CD4-positive, alpha-beta T cell treated with Interleukin-1 beta for 1 hour (primary cell): ENCODE measurements around the gene SMAD5.
A peak's percentile ranks its signal among the peaks of the same experiment; 100 is the strongest.

Experiments
- DNase-seq, 2 donors: peaks; one replicate each; pipeline ENCODE4 v3.0.0-alpha.2; 2020 to 2022

SMAD5 gene

DNA sequence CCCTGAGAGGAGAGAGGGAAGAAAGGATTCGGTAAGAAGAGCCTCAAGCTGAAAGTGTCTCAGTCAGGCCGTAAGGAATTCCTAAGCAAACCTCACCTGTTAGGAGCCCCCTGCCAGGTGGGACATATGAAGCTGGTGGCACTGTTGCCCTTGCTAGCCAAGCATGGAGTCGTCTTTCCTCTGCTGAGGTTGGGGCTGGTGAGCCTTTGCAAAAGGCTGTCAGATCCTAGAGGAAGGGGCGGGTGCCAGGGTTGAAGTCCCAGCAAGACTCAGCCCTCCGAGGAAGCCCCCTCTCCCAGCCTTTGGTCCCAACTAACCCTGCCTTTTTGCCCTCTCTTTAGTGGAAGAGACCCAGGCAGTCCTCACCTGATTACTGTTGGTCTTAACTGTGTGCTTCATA, 65.8 kb downstream of the SMAD5 start:
- no peak for DNase-seq

DNA sequence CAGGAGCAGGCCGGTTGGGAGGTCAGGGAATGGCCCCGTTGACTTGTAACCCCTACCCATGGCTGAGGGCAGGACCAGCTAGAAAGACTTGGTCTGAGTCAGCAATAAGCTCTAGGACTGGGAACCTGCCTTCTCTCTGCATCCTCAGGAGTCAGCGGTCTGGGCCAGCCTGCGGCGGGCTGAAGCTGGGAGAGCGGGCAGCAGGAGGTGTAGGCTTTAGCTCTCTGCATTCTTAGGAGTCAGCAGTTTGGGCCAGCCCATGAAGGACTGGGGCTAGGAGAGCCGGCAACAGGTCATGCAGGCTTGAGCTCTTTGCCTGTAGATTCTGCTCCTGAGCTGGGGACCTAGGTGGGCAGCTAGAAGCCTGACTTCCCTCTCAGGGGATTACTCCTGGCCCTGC, 66.8 kb downstream of the SMAD5 start:
- no peak for DNase-seq

DNA sequence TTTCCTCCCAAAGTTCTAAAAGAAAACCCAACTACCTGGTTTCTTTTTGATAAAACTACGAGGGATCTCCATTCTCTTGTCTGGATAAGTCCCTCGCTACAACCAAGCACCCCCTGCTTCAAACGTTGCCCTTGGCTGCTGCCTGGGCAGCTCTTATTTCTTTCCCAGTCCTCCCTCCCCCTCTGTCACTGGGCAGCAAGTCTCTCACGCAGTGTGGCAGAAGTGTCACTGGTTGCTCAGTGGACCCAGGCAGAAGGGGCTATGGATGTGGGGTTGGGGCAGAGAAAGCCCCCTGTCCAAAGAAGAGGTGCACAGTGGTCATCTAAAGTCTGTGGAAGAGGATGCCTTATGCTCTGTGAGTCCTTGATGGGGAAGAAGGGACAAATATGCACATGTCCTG, 67.5 kb downstream of the SMAD5 start:
- DNase-seq = no peak

DNA sequence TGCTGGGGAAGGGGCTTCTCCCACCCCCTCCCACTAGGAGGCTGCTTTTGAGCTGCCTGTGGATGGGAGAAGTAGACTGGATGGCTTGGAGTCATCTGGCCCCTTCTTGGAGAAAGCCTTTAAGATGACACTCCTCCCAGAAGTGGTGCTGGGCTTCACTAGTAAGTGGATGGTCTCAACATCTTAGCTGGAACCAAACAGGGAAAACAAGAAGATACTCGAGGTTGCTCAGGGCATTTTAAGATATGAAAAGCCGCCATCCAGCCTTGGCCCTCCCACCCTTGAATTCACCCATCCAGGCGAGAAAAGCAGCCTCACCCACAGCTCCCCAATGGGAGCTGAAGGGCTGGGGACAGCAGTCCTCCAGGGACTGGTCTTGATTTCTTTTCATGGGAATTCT, 68.1 kb downstream of the SMAD5 start:
- DNase-seq = no peak

DNA sequence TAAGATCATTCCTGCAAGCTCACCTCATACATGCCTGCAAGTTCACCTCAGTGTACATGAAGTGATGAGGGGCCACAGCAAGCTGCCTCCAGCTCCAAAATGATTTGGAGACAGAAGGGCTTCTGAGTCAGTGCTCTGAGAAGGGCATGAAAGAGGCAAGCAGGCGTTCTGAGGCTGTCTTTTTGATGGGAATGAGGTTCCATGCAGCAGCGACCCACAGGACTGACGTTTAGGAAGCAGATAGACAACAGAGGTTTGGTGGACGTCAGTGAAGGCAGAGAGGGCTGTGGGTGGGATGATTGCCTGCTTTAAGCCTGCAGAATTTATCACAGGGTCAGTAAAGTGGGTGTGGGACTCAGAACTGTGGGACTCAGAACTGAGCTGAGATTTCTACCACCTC, 69.2 kb downstream of the SMAD5 start:
- no peak for DNase-seq

DNA sequence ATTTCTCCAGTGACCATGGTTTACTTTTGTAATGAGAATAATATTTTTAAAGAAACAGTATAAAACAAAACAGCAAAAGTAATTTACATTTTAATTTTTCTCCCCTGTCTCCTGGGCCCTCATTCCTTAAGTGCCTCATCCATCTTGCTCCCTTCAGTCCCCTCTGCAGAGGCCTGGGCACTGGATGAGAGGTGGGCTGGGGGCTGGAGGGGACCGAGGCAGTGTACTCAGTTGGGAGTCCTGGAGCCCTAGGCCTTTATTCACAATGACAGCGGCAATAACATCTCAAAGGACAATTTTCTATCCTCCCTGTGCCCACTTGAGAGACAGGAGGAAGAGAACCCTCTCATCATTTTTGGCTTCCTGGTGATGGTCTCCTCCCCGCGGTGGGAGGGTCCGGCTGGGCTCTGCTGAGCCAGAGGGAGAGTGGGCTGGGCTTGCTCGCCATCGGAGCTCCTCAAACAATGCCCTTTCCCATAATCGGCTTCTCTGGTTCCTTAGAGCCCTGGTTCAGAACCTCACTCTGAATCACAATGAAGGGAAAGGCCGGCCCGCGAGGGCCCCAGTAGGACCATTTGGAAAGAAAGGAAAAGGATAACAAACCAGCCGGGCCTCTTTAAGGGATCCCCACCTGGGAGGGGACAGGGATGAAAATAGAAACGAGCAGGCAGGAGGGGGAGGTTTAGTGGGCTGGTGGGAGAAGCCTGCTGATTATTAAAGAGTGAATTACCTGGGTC, 70.0 kb downstream of the SMAD5 start:
- DNase-seq = no peak

DNA sequence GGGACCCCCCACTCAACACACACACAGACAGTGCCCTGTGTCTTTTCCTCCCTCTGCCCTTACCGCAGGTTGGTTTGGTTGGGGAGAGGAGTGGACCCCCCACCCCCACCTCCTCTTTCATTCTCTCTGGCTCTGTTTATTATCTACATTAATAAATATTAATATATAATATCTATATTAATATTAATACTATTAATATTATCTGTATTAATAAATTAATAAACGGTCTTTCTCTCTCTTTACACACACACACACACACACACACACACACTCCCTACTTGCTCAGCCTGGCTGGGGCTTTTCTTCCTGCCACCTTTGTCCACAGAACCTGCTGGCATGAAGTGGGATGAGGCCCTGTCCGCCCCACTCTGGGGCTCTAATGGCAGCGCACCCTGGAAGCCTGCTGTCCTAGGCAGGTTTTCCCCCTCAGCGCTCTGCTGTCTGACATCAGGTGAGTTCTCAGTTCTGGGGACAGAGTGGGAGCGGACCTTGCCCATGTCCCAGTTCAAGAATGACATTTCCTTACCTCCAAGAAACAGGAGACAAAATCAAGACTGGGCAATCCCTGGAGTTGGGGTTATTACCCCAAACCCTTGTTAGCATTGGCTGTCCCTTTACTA, 70.8 kb downstream of the SMAD5 start:
- no peak for DNase-seq

DNA sequence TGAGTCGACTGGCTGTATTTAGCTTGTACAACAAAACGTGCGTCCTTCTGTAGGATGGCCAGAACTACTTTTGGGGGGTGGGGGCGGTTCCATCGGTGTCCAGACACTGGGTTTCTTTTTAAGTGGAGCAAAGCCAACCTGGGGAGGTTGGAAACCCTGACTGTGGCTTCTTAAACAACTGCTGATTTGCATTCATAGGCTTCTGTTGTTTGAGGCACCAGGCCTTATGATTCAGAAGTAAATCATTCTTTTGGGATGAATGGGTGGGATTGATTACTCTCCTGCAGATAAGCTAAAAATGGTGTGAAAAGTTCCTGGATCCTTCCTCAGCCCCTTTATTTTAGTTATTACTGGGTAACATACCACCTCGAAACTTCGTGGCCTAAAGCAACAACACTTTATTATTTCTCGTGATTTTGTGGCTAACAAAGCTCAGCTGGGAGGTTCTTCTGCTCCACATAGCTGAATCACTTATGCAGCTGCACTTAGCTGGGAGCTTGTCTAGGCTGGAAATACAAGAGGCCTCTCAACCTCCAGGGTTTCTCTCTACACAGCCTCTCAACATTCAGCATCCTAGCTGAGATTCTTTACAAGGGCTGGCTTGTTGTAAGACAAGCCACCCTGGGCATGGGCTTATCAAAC, 72.5 kb downstream of the SMAD5 start:
- DNase-seq = no peak

DNA sequence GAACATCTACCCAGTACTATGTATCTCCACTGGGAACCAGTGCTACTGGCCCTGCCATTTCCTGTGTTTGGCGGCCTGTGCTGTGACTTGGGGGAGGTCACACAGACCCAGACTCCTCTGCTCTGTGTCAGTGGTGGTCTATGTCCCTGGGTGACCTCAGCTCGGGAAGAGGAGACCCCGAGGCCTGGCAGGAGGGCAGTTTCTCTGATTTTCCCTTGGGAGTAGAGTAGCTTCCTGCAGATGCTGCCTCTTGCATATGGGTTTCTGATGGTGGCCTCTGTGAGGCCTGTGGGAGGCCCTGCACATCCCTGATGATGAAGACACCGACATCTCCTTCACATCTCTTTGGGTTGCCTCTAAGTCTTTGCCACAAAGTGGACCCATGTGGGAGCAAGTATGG, 73.3 kb downstream of the SMAD5 start:
- DNase-seq = no peak

DNA sequence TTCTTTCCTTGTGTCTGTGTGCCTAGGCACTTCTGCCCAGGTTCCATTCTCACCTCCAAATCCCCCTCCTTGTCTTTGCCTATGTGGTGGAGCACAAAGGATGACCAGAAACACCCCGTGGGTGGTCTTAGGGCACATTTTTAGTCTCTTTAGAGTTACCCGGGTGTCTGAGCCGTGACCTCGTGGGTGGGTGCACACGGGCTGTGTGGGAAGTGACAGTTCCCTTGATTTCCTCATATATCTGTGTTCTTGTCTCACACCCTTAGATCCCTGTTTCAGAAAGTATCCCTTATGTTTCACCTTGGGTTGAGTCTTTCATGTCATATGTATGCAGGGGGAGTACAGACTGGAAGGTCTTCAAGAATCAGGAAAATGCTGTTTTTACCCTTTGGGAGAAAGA, 73.7 kb downstream of the SMAD5 start:
- no peak for DNase-seq

DNA sequence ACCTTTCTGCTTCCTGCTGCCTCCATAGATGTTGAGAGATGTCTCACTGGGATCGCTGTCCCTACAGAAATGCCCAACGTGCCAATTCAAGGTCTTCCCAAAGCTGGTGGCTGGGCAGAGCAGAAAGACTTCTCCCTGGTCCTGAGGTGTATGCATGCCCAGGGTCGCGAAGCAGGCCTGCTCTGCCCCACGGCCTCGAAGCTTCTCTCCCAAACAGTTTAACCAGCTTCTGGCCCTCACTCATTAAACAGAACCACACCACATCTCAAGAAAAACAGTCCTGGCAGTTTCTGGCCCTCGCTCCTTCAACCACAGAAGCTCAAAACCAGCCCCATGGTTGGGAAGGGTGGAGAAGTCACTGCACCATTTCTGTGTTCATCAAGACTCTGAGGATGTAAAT, 75.0 kb downstream of the SMAD5 start:
- DNase-seq = no peak

DNA sequence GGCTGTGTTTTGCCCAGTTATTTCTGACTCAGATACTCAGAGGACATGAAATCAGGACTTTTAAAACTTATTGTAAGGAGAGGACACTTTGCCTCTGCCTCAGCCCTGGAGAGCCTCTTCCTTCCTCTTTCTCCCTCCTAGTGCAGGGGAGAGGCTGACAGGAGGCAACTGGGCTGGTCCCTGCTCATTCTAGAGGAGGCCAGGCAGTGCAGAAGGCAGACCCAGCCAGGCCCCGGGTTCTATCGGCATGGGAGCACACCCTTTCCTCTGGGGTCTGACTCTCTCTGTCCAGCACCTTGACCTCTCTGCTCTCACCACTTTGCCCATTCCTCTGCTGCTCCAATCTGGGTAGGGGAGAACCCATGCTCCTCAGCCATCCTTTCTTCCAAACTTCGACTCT, 76.3 kb downstream of the SMAD5 start:
- DNase-seq = no peak

DNA sequence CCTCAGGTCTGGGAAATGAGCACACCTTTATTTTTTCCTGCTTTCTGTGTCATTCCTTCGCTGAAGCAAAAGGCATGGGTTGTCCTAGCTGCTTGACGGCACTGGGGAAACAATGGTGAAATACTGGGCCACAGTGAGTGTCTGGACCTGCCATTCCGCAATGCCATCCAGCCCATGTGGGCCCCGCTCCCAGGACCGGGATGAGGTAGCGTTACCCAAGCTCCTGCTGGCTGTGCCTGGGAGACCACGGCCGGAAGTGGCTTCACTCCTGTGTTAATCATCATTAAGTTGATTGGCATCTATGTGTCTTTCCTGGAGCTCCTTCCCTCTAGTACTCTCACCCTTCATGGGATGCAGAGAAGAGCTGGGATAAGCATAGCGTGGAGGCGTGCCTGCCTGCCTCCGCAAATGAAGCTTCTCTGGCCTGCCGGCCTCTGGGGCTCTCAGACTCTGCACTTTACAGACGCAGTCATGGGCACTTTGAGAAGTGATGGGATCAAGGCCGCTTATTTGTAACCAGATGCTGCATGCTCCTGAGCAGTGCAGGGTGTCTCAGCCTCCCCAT, 76.8 kb downstream of the SMAD5 start:
- no peak for DNase-seq

DNA sequence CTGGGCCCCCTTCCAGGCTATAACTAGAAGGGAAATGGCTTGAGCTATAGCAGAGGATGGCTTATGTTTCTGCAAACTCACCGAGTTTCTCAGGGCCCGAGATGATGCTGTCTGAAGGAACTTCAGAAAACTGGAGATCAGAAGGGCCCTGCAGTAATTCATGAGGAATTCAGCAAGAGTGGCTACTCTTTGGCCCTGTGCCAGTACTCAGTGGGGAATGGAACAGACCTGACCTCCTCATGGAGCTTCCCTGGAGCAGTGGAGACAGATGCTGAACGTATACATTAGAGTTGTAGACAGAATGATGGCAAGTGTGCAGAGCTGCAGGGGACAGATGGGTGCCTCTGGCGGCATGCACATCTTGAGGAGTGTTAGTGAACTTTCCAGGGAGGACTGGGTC, 77.6 kb downstream of the SMAD5 start:
- no peak for DNase-seq

DNA sequence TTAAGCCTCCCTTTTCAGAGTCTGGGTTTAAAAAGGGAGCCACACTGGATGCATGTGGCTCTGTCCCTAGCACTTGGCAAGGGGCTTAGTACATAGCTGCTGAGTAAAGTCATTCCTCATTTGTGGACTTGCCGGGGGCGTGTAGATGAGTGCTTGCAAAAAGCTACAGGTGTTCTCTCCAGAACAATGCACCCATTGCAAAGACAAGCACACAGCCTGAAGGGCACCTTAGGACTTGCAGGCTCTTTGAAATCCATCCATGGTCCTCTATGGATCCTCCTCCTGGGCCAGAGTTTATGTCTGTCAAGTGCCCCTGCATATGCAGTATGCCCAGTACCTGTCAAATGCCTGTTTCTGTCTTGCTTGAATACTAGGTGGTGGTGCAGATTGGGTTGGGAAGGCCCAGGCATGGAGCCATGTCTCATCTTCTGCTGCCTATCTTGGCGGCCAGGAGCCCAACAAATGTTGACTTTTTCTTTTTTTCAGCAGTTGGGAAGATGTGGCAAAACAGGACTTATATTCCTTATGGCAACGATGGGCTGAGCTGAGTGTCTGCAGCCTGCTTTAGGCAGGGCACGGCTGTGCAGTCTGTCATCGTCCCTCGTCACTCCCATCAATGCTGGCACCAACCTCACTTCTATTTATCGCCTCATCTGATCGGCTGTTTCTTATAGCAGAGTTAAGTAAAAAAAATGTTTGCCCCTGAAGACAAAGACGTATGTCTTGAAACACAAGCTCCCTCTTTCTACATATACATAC, 78.8 kb downstream of the SMAD5 start:
- DNase-seq = no peak

DNA sequence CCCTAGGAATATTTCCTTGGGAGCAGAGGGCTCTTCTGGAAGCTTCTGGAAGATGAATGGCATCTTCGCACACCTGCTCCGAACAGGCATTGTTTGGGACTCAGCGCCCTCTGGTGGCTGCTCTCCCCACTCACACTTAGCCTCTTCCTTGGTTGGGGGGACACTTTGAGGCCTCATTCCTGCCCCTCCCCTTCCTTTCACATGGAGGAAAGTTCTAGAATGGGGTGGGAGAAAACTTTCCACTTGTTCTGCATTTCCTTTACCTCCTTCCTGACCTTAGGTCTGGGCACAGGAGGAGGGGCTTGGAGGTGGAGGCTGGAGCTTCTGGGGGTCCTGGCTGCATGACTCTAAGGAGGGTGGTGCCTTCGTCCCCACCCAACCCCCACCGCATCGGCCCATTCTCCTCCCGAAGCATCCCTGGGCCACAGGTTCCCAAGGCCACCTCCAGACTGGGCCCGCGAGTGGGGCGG, 79.6 kb downstream of the SMAD5 start:
- peak; percentile 22 to 26 for DNase-seq

DNA sequence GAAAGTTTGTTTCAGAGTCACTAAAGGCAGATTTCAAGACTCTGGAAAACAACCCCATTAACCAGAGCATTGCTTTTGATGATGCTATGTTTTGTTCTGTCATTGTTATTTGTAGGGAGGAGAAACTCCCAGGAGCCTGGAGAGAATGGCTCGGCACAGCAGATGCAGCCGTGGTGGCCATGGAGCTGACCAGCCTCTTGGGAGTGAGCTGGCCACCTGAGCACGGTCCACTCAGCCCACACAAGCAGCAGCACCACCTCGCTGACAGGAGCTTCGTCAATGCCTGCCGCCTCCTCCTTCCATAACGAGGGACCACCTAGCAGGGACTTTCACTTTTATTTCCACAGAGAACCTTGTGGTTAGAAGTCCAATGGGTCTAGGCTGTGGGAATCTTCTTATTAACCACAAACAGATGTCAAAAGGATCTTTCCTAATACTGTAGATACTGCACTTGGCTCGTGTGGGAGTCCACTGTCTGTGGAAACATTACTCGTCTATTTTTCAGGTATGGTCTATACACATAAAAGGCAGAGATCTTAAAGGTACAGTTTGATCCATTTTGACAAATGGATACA, 81.4 kb downstream of the SMAD5 start:
- no peak for DNase-seq

DNA sequence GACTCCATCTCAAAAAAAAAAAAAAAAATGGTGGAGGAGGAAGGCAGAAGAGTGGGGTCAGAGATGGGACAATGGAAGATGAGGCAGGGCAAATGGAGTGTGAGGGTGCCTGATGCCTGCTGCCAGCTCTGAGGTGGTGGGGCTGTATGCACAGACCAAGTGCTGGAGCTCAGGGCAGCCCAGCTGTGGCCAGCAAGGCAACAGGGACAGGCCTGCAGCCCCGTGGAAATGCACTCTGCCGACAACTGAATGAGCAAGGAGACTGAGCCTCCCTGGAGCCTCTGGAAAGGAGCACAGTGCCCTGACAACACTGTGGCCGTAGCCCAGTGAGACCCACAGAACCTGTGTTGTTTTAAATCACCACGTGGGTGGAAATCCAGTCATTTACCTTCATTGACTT, 83.2 kb downstream of the SMAD5 start:
- DNase-seq = no peak

DNA sequence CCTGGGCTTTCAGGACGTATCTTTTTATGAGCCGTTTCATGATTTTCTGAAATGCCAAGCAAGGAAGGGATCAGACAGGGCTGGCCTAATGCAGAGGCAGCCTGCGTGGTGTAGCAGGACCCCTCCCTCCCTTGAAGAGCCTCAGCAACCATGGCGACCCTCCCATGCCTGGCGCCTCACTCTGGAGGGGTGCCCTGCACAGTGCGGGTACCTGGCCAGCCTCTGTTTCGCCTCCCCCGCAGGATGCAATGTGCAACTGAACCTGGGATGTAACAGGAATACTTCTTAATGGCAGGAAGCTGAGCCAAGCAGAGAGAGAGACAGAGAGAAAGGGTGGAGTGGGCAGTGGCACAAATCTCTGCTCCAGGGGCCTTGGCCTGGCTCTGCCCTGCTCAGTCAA, 83.6 kb downstream of the SMAD5 start:
- DNase-seq = no peak

DNA sequence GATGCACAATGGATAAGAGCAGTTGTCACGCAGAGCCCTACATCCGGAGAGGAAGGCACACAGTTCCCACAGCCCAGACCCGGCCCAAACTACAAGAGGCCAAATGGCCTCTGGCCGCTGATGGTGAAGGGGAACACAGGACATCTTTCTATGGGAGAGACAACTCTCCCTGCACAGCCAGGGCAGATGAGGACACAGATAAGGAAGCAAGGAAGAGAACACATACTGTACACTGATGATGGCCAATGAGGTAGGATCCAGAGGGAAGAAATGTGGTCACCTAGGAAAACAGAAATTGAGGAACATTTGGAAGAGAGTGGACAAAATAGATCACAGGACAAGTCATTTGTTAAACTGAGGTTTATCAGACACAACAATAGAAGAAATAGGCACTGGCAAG, 88.7 kb downstream of the SMAD5 start:
- no peak for DNase-seq

DNA sequence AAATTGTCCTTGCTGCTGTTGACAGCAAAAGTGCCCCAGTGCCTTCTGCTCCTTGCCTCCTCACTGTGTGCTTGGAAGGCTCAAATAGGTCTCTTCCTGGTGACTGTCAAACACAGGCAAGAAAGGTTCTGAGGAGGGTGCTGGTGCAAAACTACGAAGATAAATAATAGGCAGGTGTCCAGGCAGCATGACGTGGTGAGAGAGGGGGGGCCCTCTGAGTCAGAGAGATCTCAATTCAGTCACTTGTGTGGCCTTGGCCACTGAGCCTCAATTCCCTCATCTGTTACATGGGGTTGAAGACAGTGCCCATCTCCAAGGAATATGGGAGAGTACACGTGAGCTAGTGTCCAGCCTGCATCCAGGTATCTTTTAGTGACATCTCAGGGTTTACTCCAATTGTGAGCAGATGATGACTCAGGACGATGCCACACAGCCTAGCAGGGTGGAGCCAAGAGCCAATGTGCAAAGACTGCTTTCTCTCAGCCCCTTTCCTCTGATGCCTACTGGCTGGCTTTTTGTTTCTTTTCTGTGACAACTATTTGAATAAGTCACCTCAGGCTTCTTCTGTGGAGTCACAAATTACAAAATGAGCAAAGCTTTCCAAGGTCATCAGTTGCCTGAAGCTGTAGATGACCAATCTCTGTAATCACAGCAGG, 90.1 kb downstream of the SMAD5 start:
- no peak for DNase-seq

DNA sequence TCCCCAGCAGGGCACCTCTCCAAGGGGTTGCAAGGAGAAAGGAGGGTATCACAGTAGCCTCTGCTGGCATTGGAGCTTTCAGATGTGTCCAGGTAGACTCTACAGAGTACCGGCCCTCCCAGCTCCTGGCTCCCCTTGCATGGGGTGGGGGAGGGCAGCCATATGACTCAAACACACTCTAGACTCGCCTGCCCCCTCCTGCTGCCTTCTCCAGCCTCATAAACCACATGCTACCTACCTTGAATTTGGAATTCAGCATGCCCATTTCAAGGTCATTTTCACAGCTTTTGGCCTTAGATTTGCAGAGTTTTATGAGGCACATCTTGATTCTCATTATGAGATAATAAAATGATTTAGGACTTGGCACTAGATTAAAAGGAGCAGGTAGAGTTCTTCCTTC, 93.2 kb downstream of the SMAD5 start:
- no peak for DNase-seq
